DOHH2 (cell line): ENCODE results near the gene KCTD14.

Experiments
- CTCF ChIP-seq: fragments of 200-600 bp; sonication (generic); IDR thresholded peaks from one replicate; pipeline ENCODE4 v1.5.1; 2014; ENCODE audit warnings: antibody characterized with exemption, mild to moderate bottlenecking, low read depth, low read length; ENCODE audit not compliant: poor library complexity, severe bottlenecking
- EZH2phosphoT487 ChIP-seq: fragments of 200-600 bp; sonication (generic); IDR thresholded peaks from 2 replicates; pipeline ENCODE4 v1.6.1; 2017; ENCODE audit warnings: borderline replicate concordance, mild to moderate bottlenecking, antibody characterized with exemption, low read length, moderate library complexity, mixed read lengths

DNA sequence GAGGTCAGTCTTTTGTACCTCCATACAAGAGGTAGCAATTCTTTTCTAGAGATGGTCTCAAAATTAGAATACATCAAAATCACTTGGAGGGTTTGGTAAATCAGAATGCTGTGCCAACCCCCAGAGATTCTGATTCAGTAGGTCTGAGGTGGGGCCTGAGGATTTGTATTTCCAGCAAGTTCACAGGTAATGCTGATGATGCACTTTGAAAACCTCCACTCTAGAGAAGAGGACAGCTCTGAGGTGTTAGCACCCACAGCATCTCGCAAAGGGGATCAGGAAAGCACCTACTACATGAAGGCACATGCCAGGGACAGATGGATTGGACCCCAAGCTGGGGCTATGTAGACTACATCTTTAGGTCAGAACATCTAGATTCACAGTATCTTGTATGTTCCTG, 7.2 kb downstream of the KCTD14 start:
- TF ChIP-seq CTCF, result no peak
- no peak for TF ChIP-seq EZH2phosphoT487
